Peyer's patch (tissue), 4 donors: ENCODE results near the gene CSNK2B. TPM values are rescaled to one million over a fixed set of nuclear protein-coding genes. Genes with fewer than 3 reads are reported as not detected.

Experiments used
- DNase-seq, 3 donors: peaks; one replicate each; pipeline ENCODE4 v3.0.0-alpha.2; 2017 to 2019
- H3K27ac ChIP-seq, 4 donors: fragments of 200-600 bp; sonication (generic); one replicate each; pipeline ENCODE4 v1.5.1; 2016 to 2019
- H3K27me3 ChIP-seq, 2 donors: fragments of 200-600 bp; sonication (generic); one replicate each; pipeline ENCODE4 v1.5.1; 2019
- H3K36me3 ChIP-seq, 3 donors: fragments of 200-600 bp; sonication (generic); one replicate each; pipeline ENCODE4 v1.5.1; 2016 to 2019
- H3K4me1 ChIP-seq, 4 donors: fragments of 200-600 bp; sonication (generic); one replicate each; pipeline ENCODE4 v1.5.1; 2016 to 2019
- H3K4me3 ChIP-seq, 4 donors: fragments of 200-600 bp; sonication (generic); 1 replicate in 3 of 4; 2 replicates in 1 of 4; pipeline ENCODE4 v1.5.1; 2016 to 2019; ENCODE audit warnings: mild to moderate bottlenecking in 1 of 4
- H3K9me3 ChIP-seq, 4 donors: fragments of 200-600 bp; sonication (generic); one replicate each; pipeline ENCODE4 v1.5.1; 2016 to 2019; ENCODE audit warnings: mild to moderate bottlenecking in 1 of 4
- POLR2A ChIP-seq, 2 donors: fragments of 450-650 bp; IDR thresholded peaks; one replicate each; pipeline ENCODE4 v1.5.1; 2017; ENCODE audit warnings: antibody characterized with exemption in 2 of 2, mild to moderate bottlenecking in 2 of 2, moderate library complexity in 2 of 2
- total RNA-seq, 4 donors: library from RNA; depleted of rRNA; stranded (reverse); fragments of >200 nt; gene quantifications; one replicate each; pipeline ENCODE4 v1.1.0, GENCODE V29; 2016
- TF ChIP-seq, protein P1 (sequence below), 6 experiments: fragments of 450-650 bp in 4 of 6; fragments of 200-600 bp in 2 of 6; sonication (generic) in 1 of 6; IDR thresholded peaks; one replicate each; pipeline ENCODE4 v1.5.1; 2017 to 2019; ENCODE audit warnings: antibody characterized with exemption in 6 of 6, mild to moderate bottlenecking in 3 of 6, moderate library complexity in 1 of 6

CSNK2B gene
- total RNA-seq, 4 donors from 2014 or later, result 209 to 243 (median 227) TPM

DNA sequence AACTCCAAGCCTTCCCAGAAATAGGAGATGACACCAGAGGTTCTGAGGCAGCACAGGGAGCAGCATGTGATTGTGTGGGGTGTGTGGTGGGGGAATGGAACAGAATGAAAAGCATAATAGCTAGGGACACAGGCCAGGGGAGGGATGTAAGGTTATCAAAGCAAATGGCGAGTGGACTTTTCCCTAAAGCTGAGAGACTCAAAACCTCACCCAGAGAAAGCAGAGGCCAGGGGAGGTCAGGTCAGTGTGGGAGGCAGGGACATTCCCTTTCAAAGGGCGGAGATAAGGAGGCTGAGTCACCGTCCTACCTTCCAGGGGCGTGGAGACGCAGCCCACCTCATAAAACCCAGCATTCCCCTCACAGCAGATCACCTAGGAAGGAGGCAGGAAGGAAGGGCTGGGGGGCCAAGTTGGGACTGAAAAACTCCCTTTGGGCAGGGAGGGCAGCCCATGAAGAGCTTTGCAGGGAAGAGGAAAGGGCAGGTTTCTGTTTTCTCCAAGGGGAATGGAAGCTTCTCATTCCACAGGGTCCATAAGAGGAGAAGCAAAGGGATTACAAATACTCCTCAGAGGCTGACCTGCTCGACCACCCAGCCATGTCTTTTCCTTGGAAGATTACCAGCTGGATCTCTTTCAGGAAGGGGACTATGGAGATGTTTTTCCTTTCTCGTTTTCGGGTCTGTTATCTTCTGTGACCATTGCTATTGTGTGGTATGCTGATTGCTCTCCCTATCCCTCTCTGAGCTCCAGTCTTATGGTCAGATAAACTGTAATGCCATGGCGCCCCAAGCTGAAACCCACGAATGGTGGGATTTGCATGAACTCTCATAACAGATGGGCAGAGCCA lies 24.6 kb downstream of the CSNK2B start:
- Histone ChIP-seq H3K36me3 (peaks cover 0 to 99% (median 0%) of the 10 kb centered on the region in 3 donors), H3K9me3 (no peaks in the 10 kb centered on the region), H3K27me3 (no peaks in the 10 kb centered on the region), H3K4me1 (peaks cover 0 to 5% (median 0%) of the 10 kb centered on the region in 4 donors), H3K4me3 (no peak overlapping the region), H3K27ac (peak overlapping the region in 3 of 4 donors; percentile 55 to 77 (median 70))
- DNase-seq, result peak in 2 of 3 donors; percentile 72 to 75
- TF ChIP-seq, protein P1, sequence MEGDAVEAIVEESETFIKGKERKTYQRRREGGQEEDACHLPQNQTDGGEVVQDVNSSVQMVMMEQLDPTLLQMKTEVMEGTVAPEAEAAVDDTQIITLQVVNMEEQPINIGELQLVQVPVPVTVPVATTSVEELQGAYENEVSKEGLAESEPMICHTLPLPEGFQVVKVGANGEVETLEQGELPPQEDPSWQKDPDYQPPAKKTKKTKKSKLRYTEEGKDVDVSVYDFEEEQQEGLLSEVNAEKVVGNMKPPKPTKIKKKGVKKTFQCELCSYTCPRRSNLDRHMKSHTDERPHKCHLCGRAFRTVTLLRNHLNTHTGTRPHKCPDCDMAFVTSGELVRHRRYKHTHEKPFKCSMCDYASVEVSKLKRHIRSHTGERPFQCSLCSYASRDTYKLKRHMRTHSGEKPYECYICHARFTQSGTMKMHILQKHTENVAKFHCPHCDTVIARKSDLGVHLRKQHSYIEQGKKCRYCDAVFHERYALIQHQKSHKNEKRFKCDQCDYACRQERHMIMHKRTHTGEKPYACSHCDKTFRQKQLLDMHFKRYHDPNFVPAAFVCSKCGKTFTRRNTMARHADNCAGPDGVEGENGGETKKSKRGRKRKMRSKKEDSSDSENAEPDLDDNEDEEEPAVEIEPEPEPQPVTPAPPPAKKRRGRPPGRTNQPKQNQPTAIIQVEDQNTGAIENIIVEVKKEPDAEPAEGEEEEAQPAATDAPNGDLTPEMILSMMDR (IDR thresholded peaks at IDR 0.05), result no peak
- no peak for TF ChIP-seq POLR2A (IDR thresholded peaks at IDR 0.05)

DNA sequence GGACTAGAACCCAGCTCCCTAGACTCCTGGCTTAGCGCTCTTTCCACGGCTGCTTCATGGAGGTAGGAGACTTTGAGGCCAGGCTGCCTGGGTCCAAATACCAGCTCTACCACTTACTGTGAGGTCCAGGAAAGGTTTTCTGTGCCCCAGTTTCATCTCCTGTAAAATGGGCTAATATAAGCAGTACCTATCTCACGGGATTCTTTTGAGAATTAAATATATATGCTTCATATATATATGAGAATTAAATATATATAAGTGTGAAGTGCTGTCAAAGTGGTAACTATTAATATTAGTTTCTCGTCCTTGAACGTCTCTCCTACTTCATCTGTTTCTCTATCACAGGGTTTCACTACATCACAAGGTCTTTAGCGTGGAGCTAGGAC lies 25.2 kb downstream of the CSNK2B start:
- no peak for TF ChIP-seq POLR2A (IDR thresholded peaks at IDR 0.05)
- TF ChIP-seq, protein P1 (IDR thresholded peaks at IDR 0.05), result no peak
- no peak for DNase-seq
- no peaks in the 10 kb centered on the region for H3K9me3 ChIP-seq
- H3K27ac ChIP-seq, result peak overlapping the region in 3 of 4 donors; percentile 55 to 77 (median 70)
- H3K36me3 ChIP-seq, result peaks cover 0 to 100% (median 0%) of the 10 kb centered on the region in 3 donors
- no peaks in the 10 kb centered on the region for H3K27me3 ChIP-seq
- no peak overlapping the region for H3K4me3 ChIP-seq
- H3K4me1 ChIP-seq, result peaks cover 0 to 5% (median 0%) of the 10 kb centered on the region in 4 donors

DNA sequence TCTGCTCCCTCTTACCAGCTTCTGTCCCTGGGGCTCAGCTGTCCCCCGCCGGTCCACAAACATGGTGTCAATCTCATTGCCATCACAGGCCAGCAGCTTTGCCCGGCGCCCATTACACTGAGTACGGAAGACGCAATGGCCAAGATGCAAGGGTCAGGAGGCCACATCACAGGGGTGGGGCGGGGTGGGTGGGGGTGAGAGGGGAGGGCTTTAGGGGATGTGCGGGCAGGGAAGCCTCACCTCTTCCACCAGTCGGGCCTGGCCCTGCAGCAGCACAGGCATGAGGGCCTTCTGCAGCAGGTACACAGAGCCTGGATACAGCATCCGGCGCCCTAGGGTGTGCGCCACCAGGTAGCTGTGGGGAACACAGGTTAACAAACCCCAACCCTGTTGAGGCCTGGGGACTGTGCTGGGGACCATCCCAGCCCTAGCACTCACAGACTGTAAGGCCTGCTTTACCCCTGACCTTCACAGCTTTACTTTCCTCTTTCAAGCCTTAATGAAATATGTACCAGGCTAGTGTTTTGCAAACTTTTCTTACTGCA lies 25.8 kb downstream of the CSNK2B start:
- H3K9me3 ChIP-seq, result no peaks in the 10 kb centered on the region
- no peak overlapping the region for H3K27ac ChIP-seq
- H3K4me1 ChIP-seq, result peaks cover 0 to 5% (median 0%) of the 10 kb centered on the region in 4 donors
- H3K27me3 ChIP-seq, result no peaks in the 10 kb centered on the region
- H3K36me3 ChIP-seq, result peaks cover 0 to 99% (median 0%) of the 10 kb centered on the region in 3 donors
- no peak for DNase-seq
- H3K4me3 ChIP-seq, result no peak overlapping the region
- TF ChIP-seq POLR2A (IDR thresholded peaks at IDR 0.05), result no peak

DNA sequence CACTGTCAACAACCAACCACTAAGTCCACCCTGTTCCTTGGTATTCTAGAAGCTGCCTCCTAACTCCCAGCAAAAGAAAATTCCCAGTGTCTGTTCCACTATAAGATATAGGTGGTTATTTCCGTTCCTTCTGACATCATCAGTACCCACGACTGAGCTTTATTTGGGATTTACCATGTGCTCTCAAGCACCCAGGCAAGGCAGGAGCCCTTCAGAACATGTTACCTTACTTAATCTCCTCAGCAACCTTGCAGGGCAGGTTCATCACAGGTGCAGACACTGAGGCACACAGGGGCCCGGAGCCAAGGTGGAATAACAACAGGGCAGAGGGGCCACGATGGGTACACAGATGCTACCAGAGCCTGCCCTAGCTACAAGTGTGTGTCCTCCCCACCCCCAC lies 26.5 kb downstream of the CSNK2B start:
- TF ChIP-seq, protein P1 (IDR thresholded peaks at IDR 0.05), result no peak
- TF ChIP-seq POLR2A (IDR thresholded peaks at IDR 0.05), result no peak
- Histone ChIP-seq H3K27ac (no peak overlapping the region), H3K36me3 (peaks cover 0 to 98% (median 0%) of the 10 kb centered on the region in 3 donors), H3K4me1 (peaks cover 0 to 5% (median 0%) of the 10 kb centered on the region in 4 donors), H3K27me3 (no peaks in the 10 kb centered on the region), H3K9me3 (no peaks in the 10 kb centered on the region), H3K4me3 (no peak overlapping the region)
- DNase-seq, result no peak

DNA sequence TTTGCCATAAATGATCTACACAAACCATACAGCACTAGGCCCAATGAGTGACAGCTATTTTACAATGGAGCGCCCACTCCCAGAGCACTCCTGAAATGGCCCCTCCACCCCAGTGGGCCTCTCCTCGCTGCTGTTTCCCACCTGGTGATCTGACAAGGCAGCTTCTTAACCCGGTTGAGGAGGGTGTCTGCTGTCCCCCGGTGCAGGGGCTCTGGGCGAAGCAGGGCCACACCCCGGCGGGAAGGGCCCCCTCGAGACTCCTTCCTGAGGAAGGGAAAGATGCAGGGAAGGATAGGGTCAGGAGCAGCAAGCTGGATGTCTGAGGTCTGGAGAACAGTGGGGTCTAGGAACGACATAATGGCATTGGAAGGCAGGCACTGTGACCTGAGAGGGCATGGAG lies 27.0 kb downstream of the CSNK2B start:
- H3K27ac ChIP-seq, result no peak overlapping the region

More for the DNA sequence above, 27.0 kb downstream of the CSNK2B start:
- TF ChIP-seq POLR2A (IDR thresholded peaks at IDR 0.05), result no peak
- TF ChIP-seq, protein P1 (IDR thresholded peaks at IDR 0.05), result no peak
- DNase-seq, result no peak
- Histone ChIP-seq H3K36me3 (peaks cover 0 to 98% (median 0%) of the 10 kb centered on the region in 3 donors), H3K9me3 (no peaks in the 10 kb centered on the region), H3K4me1 (peaks cover 0 to 5% (median 0%) of the 10 kb centered on the region in 4 donors), H3K27me3 (no peaks in the 10 kb centered on the region), H3K4me3 (no peak overlapping the region)
